ENCODE measurements around the gene ATF7. TPM values are rescaled to one million over a fixed set of nuclear protein-coding genes. Genes with fewer than 3 reads are reported as not detected.

The ATF7 gene
- total RNA-seq, 1 experiment from 2014 or later = 8.3 TPM

DNA sequence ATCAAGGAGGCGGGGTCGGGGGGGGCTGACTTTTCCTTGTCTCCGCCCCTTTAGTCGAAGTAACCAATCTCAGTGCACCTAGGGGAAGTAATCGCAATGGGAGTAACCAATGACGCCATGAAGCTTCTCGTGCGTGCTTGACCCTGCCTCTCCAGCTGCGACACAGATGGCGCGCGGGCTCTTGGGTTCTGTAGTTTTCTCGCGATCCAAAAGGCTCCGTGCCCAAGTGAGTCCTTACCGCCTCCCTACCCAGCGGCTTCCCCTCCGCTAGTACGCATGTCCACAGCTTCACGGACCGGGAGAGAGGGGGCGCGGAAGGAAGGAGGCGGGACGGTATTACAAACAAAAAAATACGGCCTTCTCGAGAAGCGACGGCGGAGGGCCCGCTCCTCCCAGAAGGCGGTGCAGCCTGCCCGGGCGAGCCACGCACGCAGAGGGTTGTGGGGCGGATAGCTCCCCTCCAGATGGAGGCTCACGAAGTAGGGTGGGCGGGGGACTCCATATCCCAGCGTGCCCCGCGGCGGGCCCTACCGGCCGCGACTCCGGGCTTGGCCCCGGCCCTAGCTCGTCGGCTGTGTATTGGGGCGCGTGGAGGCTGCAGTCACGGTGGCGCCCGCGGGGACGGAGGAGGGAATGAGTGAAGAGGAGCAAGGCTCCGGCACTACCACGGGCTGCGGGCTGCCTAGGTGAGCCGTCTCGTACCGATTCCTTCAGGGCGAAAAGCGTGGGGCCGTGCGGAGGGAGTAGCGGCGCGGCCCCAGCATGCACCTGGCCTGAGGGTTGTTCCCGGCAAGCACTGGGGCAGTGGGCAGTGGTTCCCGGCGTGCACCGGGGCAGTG lies 125.2 kb downstream of the ATF7 start, which contains the start of gene TARBP2:
Gene TARBP2 (plus strand): TSS at position 508 of the 839 bp plus-strand sequence. CDS start 126 bp downstream, at position 634.
- Histone ChIP-seq H3K27ac (peak within 1 kb of the TSS; percentile 84), H3K4me1 (replicated peaks) (peaks cover 33% of the 10 kb centered on the region), H3K9me3 (replicated peaks) (no peaks in the 10 kb centered on the region), H3K27me3 (replicated peaks) (no peaks in the 10 kb centered on the region), H3K4me3 (peak within 1 kb of the TSS; percentile 66), H3K36me3 (peaks cover 22% of the 10 kb centered on the region)
- peak; percentile 98 to 99 for DNase-seq (ENCODE audit: low read depth in 1 of 2, low spot score in 2 of 2)

- Histone ChIP-seq H3K36me3 (peaks cover 15% of the 10 kb centered on the region), H3K27ac (peak overlapping the region; percentile 10), H3K4me1 (replicated peaks) (peaks cover 27% of the 10 kb centered on the region), H3K4me3 (peak overlapping the region; percentile 66), H3K9me3 (replicated peaks) (no peaks in the 10 kb centered on the region), H3K27me3 (replicated peaks) (no peaks in the 10 kb centered on the region)
- no peak for DNase-seq (ENCODE audit: low read depth in 1 of 2, low spot score in 2 of 2)
Observed at GRCh38 chr12:53500142-53500775, 125.9 kb downstream of the ATF7 start.

DNA sequence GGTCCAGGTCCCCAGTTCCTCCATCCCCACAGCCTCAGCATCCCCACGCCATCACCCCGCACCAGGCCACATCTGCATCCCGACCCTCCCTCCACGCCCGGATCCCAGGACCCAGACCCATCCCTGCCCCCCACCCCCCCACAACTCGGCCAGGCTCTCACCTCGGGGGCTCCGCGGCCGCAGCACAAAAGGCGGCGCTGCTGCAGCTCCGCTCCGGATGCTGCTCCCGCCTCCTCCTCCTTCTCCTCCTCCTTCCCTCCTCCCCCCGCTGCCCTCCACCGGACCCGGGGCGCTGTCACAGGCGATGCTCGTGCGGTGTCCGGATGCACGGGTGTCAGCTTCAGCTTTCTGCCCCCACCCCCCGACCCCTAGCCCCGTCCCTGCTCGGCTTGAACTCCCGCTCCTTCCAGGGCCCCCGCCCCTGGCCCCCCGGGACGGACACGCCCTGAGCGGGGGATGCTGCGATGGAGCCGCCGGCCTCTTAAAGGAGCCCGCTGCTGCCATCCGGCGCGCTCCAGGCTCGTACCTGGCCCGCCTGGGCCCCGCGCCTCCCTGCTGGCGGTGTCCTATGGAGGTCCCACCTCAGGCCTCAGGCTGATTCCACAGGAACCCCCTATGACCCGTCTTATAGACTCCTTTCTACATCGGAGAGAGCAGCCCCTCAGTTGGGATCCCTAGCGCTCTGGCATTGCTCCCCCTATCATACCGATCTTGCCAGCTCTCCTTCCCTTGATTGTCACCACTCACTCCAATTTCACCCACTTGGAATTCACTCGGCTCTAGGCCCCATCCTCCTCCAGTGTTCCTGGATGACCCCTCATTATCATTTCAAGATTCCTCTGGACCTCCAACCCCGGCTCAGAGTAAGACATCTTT lies 126.7 kb downstream of the ATF7 start, which contains the start of gene MAP3K12:
Gene MAP3K12 (minus strand): TSS at position 193 of the 876 bp plus-strand sequence. CDS start 12,067 bp downstream, outside the sequence.
- peak; percentile 56 to 71 for DNase-seq (ENCODE audit: low read depth in 1 of 2, low spot score in 2 of 2)
- H3K9me3 ChIP-seq (replicated peaks) = no peaks in the 10 kb centered on the region
- peak within 1 kb of the TSS; percentile 66 for H3K4me3 ChIP-seq
- peaks cover 22% of the 10 kb centered on the region for H3K4me1 ChIP-seq (replicated peaks)
- H3K36me3 ChIP-seq = peaks cover 7% of the 10 kb centered on the region
- H3K27me3 ChIP-seq (replicated peaks) = no peaks in the 10 kb centered on the region
- peak within 1 kb of the TSS; percentile 10 for H3K27ac ChIP-seq

DNA sequence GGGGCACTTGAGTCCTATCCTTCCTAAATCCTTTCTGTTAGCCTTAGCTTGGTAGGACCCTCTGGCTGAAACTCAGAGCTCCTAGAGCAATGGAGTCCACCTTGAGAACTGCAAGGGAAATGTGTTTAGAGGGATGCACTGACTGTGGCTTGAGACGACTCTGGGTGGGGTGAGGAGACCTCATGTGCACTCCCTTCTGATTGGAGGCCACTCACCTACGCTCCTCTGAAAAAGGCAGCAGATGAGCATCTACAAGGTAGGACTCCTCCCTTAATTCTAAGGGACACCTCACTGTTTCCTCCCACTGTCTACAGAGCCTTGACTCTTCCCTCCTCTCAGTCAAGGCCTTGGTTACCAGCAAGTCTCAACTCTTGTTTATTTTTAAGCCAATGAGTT lies 127.9 kb downstream of the ATF7 start:
- Histone ChIP-seq H3K9me3 (replicated peaks) (no peaks in the 10 kb centered on the region), H3K36me3 (no peaks in the 10 kb centered on the region), H3K4me1 (replicated peaks) (peaks cover 24% of the 10 kb centered on the region), H3K4me3 (no peak overlapping the region), H3K27me3 (replicated peaks) (no peaks in the 10 kb centered on the region), H3K27ac (no peak overlapping the region)
- DNase-seq (ENCODE audit: low read depth in 1 of 2, low spot score in 2 of 2) = no peak

GRCh38 chr12:53497461-53497860 lies 128.7 kb downstream of the ATF7 start:
- Histone ChIP-seq H3K27ac (no peak overlapping the region), H3K27me3 (replicated peaks) (no peaks in the 10 kb centered on the region), H3K9me3 (replicated peaks) (no peaks in the 10 kb centered on the region), H3K4me3 (no peak overlapping the region), H3K36me3 (no peaks in the 10 kb centered on the region), H3K4me1 (replicated peaks) (peaks cover 27% of the 10 kb centered on the region)
- DNase-seq (ENCODE audit: low read depth in 1 of 2, low spot score in 2 of 2) = no peak

GRCh38 chr12:53496752-53497032 lies 129.5 kb downstream of the ATF7 start:
- peaks cover 25% of the 10 kb centered on the region for H3K4me1 ChIP-seq (replicated peaks)
- no peaks in the 10 kb centered on the region for H3K9me3 ChIP-seq (replicated peaks)
- no peak for DNase-seq (ENCODE audit: low read depth in 1 of 2, low spot score in 2 of 2)
- no peak overlapping the region for H3K4me3 ChIP-seq
- no peaks in the 10 kb centered on the region for H3K27me3 ChIP-seq (replicated peaks)
- H3K36me3 ChIP-seq = no peaks in the 10 kb centered on the region
- no peak overlapping the region for H3K27ac ChIP-seq

DNA sequence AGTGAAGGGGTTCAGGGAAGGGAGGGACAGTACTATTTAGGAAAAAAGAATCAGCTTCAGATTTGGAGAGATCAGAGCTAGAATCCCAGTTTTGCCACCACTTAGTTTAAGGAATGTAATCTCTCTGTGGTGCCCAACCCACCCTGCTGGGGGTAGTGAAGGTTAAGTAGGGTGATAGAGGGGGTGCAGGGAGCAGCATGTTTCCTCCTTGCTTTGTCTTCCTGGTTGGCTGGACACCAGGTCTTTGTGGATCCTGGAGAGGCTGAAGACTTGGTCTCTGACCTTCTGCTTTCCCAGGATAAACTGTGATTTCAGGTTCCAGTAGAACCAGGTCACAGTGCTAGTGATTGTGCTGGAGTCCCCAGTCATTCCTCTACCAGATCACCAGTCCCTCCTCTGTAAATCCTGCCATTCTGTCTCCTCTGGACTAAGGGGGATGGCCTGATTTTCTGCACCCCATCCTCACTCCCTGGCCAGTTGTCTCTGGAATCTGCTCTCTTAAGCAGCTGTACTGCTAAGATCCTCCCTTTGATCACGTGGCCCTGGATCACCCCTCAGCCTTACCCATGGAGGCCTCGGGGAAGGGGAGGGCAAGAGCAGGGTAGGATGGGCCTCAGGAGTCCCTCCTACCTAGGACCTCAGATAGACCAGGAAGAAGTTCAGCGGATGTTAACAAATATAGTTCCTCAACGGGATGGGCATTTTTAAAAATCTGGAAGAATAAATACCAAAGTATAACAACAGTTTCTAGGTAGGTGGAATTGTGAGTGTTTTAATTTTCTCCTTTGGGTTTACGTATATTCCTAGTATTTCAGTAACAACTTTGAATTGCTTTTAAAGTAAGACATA lies 130.1 kb downstream of the ATF7 start:
- H3K27me3 ChIP-seq (replicated peaks) = no peaks in the 10 kb centered on the region
- H3K9me3 ChIP-seq (replicated peaks) = no peaks in the 10 kb centered on the region
- no peak overlapping the region for H3K4me3 ChIP-seq
- no peaks in the 10 kb centered on the region for H3K36me3 ChIP-seq
- peaks cover 21% of the 10 kb centered on the region for H3K4me1 ChIP-seq (replicated peaks)
- H3K27ac ChIP-seq = no peak overlapping the region
- DNase-seq (ENCODE audit: low read depth in 1 of 2, low spot score in 2 of 2) = no peak

GRCh38 chr12:53493610-53494391 lies 132.4 kb downstream of the ATF7 start:
- H3K4me3 ChIP-seq = no peak overlapping the region
- no peaks in the 10 kb centered on the region for H3K27me3 ChIP-seq (replicated peaks)
- H3K4me1 ChIP-seq (replicated peaks) = peaks cover 9% of the 10 kb centered on the region
- H3K27ac ChIP-seq = no peak overlapping the region
- no peaks in the 10 kb centered on the region for H3K9me3 ChIP-seq (replicated peaks)
- no peak for DNase-seq (ENCODE audit: low read depth in 1 of 2, low spot score in 2 of 2)
- no peaks in the 10 kb centered on the region for H3K36me3 ChIP-seq

GRCh38 chr12:53492830-53493609 lies 133.2 kb downstream of the ATF7 start:
- DNase-seq (ENCODE audit: low read depth in 1 of 2, low spot score in 2 of 2) = peak; percentile 56 to 90
- H3K36me3 ChIP-seq = no peaks in the 10 kb centered on the region

DNA sequence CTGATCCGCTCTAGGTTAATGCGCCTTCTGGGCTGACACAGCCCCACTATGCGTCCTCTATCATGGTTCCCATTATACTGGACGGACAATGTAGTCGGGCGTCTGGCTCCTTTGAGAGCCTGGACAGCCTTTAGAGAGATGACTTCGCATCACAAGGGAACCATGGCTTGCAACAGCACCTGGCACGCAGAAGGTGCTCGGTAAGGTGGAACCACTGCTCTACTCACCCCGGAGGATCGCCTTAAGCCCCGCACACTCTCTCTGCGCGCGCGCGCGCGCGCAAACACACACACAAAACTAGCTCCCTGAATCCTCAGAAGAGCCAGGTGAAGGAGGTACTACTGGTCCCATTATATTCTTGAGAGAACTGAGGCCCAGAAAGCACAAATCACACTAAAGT lies 134.0 kb downstream of the ATF7 start:
- Histone ChIP-seq H3K27me3 (replicated peaks) (no peaks in the 10 kb centered on the region), H3K9me3 (replicated peaks) (no peaks in the 10 kb centered on the region), H3K27ac (no peak overlapping the region), H3K4me3 (peak overlapping the region; percentile 36; the same call in 1 of the 2 replicates), H3K4me1 (replicated peaks) (peaks cover 9% of the 10 kb centered on the region), H3K36me3 (peaks cover 3% of the 10 kb centered on the region; the same call in 1 of the 2 replicates)
- no peak for DNase-seq (ENCODE audit: low read depth in 1 of 2, low spot score in 2 of 2)

More at GRCh38 chr12:53492830-53493609, 133.2 kb downstream of the ATF7 start:
- Histone ChIP-seq H3K4me3 (peak overlapping the region; percentile 36), H3K27ac (peak overlapping the region; percentile 61; the same call in 1 of the 2 replicates), H3K27me3 (replicated peaks) (no peaks in the 10 kb centered on the region), H3K4me1 (replicated peaks) (peaks cover 9% of the 10 kb centered on the region), H3K9me3 (replicated peaks) (no peaks in the 10 kb centered on the region)

DNA sequence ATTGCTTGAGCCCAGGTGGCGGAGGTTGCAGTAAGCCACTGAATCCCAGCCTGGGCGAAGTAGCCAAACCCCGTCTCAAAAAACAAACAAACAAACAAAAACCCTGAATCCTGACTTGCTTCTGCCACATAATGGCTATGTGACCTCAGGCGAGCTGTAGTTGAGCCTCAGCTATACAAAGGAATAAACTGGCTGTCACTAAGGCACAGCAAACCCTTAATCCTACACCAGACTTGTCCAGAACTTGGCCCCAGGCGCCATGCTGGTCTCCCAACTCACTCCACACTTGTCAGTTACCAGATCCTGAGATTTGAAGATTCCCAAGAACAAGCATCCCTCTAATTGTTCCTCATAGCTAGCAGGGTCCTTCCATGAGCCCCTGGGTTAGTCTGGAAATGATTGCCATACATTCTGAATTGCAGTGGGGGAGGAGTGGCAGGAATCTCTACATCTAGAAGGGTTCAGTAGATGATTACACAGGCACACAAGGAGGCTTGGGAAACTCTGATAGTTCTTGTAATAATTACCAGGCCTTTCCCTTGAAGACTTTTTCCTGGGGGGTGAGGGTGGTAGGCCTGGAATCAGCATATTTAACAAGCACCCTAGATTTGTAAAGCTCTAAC lies 136.8 kb downstream of the ATF7 start:
- peaks cover 25% of the 10 kb centered on the region for H3K36me3 ChIP-seq
- H3K27me3 ChIP-seq (replicated peaks) = no peaks in the 10 kb centered on the region
- H3K4me3 ChIP-seq = no peak overlapping the region
- H3K4me1 ChIP-seq (replicated peaks) = peaks cover 9% of the 10 kb centered on the region
- DNase-seq (ENCODE audit: low read depth in 1 of 2, low spot score in 2 of 2) = no peak
- no peaks in the 10 kb centered on the region for H3K9me3 ChIP-seq (replicated peaks)
- no peak overlapping the region for H3K27ac ChIP-seq
